ENCODE results near the gene CREB3L2. TPM values are rescaled to one million over a fixed set of nuclear protein-coding genes. Genes with fewer than 3 reads are reported as not detected.

CREB3L2 gene, protein sequence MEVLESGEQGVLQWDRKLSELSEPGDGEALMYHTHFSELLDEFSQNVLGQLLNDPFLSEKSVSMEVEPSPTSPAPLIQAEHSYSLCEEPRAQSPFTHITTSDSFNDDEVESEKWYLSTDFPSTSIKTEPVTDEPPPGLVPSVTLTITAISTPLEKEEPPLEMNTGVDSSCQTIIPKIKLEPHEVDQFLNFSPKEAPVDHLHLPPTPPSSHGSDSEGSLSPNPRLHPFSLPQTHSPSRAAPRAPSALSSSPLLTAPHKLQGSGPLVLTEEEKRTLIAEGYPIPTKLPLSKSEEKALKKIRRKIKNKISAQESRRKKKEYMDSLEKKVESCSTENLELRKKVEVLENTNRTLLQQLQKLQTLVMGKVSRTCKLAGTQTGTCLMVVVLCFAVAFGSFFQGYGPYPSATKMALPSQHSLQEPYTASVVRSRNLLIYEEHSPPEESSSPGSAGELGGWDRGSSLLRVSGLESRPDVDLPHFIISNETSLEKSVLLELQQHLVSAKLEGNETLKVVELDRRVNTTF
- 16.2 and 37.5 TPM in 2 replicates for total RNA-seq

DNA sequence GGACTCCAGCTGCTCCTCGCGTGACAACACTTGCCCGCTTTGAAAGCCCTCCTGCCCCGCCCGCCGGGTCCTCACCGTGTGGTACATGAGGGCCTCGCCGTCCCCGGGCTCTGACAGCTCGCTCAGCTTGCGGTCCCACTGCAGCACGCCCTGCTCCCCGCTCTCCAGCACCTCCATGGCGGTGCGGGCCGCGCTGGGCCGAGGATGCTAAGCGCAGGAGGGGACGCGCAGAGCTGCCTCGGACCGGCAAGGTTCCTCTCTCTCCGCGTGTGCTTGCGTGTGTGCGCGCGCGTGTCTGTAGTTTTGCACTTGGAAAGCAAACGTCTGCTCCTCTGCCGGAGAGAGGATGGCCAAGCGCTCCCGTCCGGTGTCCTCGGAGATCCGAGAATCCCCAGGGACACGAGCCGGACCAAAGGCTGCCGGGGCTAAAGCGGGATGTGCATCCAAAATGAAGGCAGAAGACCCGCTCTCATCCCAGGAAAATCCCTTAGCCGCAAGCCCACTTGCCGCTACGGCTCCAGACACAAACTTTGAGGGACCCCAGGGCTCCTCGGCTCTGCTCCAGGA lies at the start of gene CREB3L2:
Gene CREB3L2 (minus strand): TSS at position 558 of the 567 bp plus-strand sequence. CDS start 381 bp downstream, at position 177.

DNA sequence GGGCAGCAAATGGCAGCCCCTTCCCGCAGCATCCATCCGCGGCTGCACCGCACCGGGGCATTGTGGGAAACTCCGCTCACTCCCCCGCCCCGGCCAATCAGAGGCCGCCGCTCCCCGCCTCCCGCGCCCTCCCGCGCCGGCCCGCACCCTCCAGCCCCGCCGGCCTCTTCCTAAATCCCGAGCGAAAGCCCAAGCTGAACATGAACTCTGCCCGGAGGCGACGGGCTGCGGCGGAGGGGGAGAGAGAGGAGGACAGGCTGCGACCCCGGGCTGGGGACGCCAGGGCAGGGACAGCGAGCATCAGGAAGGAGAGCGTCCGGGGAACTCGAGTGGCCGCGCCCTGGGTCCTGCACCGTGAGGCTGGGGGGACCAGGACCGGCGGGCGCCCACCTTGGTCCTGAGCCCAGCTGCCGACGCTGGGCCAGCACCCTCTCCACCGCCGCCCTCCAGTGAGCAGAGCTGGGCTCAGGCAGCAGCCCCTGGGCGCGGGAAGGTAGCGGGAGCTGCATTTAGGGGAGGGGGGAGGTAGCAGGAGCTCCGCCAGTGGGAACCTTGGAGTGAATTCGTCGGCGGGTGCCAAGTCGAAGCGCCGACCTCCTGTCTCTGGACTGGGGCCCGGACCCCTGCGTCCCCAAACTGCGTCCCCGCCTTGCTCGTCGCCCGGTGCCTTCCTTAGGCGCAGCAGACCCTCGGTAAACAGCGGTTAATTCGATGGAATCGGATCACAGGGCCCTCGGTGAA lies 154.9 kb downstream of the CREB3L2 start, which contains the start of gene DGKI:
Gene DGKI (minus strand): TSS at position 148 of the 741 bp plus-strand sequence.

Other genes with a start within 250 kb of the CREB3L2 start
- gene DGKI, start 155.1 kb downstream of the CREB3L2 start, total RNA-seq = 0.36 and 1.0 TPM in 2 replicates
- not detected in 2 replicates for gene AKR1D1, start 74.4 kb upstream of the CREB3L2 start, total RNA-seq

Data from endothelial cell of coronary artery (primary cell).